Kidney epithelial cell (primary cell): ENCODE data around the gene ZNF695. TPM values are rescaled to one million over a fixed set of nuclear protein-coding genes. Genes with fewer than 3 reads are reported as not detected.
A peak's percentile ranks its signal among the peaks of the same experiment; 100 is the strongest.

Experiments used
- DNase-seq: peaks from one replicate; pipeline ENCODE4 v3.0.0-alpha.2; 2010; ENCODE audit warnings: low read depth
- H3K27me3 ChIP-seq: 2 replicates; pipeline ENCODE4 v1.6.0; 2011; ENCODE audit warnings: low read length; ENCODE audit not compliant: control insufficient read depth, insufficient read depth
- H3K36me3 ChIP-seq: 2 replicates; pipeline ENCODE4 v1.5.1; 2011; ENCODE audit warnings: low read length; ENCODE audit not compliant: control insufficient read depth, insufficient read depth
- H3K4me3 ChIP-seq: 2 replicates; pipeline ENCODE4 v1.5.1; 2011; ENCODE audit warnings: low read depth, mild to moderate bottlenecking, control low read depth, low read length
- total RNA-seq: library from RNA; depleted of rRNA; stranded (reverse); fragments of >200 nt; gene quantifications from 2 replicates; pipeline ENCODE4 v1.2.3, GENCODE V29; 2015
- TF ChIP-seq, protein P1 (sequence below): IDR thresholded peaks from 2 replicates; pipeline ENCODE4 v1.5.1; 2011; ENCODE audit warnings: mild to moderate bottlenecking, moderate library complexity, low read length, control low read depth, inconsistent platforms; ENCODE audit not compliant: insufficient read depth, poor library complexity, severe bottlenecking

ZNF695 gene
- total RNA-seq, 1 donor from 2014 or later, result 2.2 TPM

DNA sequence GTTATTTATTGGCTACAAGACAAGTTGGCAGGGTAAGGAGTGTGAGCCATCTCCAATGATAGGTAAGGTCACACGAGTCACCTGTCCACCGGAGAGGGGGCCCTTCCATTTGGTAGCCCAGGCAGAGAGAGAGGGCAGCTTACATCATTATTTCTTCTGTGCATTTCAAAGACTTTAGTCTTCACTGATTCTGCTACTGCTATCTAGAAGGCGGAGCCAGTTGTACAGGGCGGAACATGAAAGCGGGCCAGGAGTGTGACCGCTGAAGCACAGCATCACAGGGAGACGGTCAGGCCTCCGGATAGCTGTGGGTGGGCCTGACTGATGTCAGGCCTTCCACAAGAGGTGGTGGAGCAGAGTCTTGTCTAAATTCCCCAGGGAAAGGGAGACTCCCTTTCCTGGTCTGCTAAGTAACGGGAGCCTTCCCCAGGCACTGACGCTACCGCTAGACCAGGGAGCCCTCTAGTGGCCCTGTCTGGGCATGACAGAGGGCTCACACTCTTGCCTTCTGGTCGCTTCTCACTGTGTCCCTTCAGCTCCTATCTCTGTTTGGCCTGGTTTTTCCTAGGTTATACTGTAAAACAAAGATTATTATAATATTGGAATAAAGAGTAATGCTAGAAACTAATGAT is 36.7 kb downstream of the ZNF695 start:
- Histone ChIP-seq H3K27me3 (no peaks in the 10 kb centered on the region), H3K36me3 (no peaks in the 10 kb centered on the region), H3K4me3 (no peak overlapping the region)
- TF ChIP-seq, protein P1, sequence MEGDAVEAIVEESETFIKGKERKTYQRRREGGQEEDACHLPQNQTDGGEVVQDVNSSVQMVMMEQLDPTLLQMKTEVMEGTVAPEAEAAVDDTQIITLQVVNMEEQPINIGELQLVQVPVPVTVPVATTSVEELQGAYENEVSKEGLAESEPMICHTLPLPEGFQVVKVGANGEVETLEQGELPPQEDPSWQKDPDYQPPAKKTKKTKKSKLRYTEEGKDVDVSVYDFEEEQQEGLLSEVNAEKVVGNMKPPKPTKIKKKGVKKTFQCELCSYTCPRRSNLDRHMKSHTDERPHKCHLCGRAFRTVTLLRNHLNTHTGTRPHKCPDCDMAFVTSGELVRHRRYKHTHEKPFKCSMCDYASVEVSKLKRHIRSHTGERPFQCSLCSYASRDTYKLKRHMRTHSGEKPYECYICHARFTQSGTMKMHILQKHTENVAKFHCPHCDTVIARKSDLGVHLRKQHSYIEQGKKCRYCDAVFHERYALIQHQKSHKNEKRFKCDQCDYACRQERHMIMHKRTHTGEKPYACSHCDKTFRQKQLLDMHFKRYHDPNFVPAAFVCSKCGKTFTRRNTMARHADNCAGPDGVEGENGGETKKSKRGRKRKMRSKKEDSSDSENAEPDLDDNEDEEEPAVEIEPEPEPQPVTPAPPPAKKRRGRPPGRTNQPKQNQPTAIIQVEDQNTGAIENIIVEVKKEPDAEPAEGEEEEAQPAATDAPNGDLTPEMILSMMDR, result peak; percentile 51
- no peak for DNase-seq

DNA sequence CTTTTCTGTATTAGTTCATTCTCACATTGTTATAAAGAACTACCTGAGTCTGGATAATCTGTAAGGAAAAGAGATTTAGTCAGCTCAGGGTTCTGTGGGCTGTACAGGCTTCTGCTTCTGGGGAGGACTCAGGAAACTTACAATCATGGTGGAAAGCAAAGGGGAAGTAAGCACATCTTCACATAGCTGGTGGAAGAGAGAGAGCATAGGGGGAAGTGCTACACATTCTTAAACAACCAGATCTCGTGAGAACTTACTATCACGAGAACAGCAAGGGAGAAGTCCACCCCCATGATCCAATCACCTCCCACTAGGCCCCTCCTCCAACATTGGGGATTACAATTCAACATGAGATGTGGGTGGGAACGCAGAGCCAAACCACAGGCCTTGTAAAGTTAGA is 38.2 kb downstream of the ZNF695 start:
- TF ChIP-seq, protein P1, result no peak
- Histone ChIP-seq H3K36me3 (peaks cover 1% of the 10 kb centered on the region), H3K27me3 (no peaks in the 10 kb centered on the region), H3K4me3 (no peak overlapping the region)
- DNase-seq, result no peak

DNA sequence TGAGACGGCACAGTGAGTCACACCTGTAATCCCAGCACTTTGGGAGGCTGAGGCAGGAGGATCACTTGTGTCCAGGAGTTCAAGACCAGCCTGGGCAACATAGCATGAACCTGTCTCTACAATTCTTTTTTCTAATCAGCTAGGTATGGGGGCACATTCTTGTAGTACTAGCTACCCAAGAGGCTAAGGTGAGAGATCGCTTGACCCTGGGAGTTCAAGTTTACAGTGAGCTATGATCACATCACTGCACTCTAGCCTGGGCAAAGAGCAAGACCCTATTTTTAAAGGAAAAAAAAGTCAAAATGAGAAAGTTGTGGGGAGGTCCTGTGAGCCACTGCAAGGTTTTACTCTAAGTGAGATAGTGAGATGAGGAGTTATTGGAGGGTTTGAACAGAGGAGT is 41.4 kb downstream of the ZNF695 start:
- no peaks in the 10 kb centered on the region for H3K27me3 ChIP-seq
- peaks cover 1% of the 10 kb centered on the region for H3K36me3 ChIP-seq
- no peak for DNase-seq
- TF ChIP-seq, protein P1, result no peak
- no peak overlapping the region for H3K4me3 ChIP-seq

DNA sequence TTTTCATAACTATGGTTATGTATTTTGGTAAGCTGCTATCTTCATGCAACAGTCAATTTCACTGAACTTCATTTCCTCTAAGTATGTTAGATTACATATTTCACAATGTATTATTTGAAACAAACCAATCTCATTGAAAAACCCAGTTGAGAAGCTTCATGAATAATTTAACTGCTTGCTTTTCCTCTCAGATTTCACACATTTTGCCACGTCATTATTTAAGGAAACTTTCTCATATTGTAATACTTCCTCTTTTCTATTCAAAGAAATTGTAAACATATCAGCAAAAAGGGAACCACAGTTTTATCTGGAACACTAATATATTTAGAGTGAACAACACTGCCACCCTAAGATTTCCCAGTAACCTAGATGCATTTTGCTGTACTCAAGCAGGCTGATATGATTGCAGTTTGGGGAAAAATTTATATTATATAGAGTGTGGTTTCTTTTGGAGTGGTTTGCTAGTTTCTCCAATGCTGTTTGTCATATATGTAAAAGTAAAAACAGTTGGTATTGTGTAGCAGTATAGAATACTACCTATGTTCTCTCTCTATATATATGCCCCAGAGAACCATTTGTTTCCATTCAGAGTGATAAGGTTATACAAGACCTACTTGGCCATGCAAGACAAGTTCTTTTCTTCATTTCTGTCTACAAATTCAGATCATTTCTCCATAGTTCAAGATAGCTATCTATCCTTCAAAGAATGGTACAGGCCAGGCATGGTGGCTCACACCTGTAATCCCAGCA is 47.7 kb downstream of the ZNF695 start:
- Histone ChIP-seq H3K27me3 (no peaks in the 10 kb centered on the region), H3K36me3 (no peaks in the 10 kb centered on the region), H3K4me3 (no peak overlapping the region)
- TF ChIP-seq, protein P1, result no peak
- no peak for DNase-seq

DNA sequence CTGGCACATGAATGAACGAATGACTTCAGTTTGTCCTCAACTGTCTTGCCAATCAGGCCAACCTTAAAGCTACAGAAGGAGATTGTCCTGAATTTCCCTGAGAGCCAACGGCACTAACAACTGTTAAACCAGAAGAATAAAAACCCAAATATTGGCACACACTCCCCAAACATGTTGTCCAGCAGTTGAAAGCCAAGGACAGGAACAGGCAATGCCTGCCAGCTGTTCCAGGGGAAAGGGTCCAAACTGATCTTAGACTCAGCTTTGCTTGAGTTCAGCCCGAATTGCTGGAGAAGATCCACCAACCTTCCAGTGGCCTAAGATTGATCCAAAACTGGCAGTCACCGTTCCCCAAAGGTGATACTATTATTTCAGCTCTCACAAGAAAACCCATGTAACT is 53.7 kb downstream of the ZNF695 start:
- Histone ChIP-seq H3K27me3 (no peaks in the 10 kb centered on the region), H3K36me3 (no peaks in the 10 kb centered on the region), H3K4me3 (no peak overlapping the region)
- DNase-seq, result no peak
- TF ChIP-seq, protein P1, result no peak
